Glomerular visceral epithelial cell (primary cell): ENCODE data around the gene NEGR1.

ENCODE experiments used
- DNase-seq: peaks from one replicate; pipeline ENCODE4 v3.0.0-alpha.2; 2016; ENCODE audit errors: extremely low spot score

NEGR1 gene

GRCh38 chr1:71362076-71362475, 920.3 kb downstream of the NEGR1 start:
- no peak for DNase-seq

- DNase-seq: no peak
Observed at GRCh38 chr1:71357708-71358107, 924.6 kb downstream of the NEGR1 start.

- DNase-seq: no peak
Observed at GRCh38 chr1:71351438-71351837, 930.9 kb downstream of the NEGR1 start.

- no peak for DNase-seq
Observed at GRCh38 chr1:71350805-71351204, 931.5 kb downstream of the NEGR1 start.

GRCh38 chr1:71350330-71350729, 932.0 kb downstream of the NEGR1 start:
- DNase-seq: no peak
